GM12892 (cell line): ENCODE measurements around the gene TTYH2.
"Not testable (repeated sequence)": the region's sequence is repeated elsewhere in the genome, so short reads cannot be mapped to it uniquely, and the experiment has no call there.

Experiments used
- DNase-seq: peaks from one replicate; pipeline ENCODE4 v3.0.0; 2011; ENCODE audit not compliant: insufficient read length
- FAIRE-seq: peaks from 2 replicates; lab custom pipeline; 2011; peaks lifted over from hg19 to GRCh38; lab: Jason Lieb, UNC
- POLR2A ChIP-seq: IDR thresholded peaks from 2 replicates; pipeline ENCODE4 v1.6.1; 2011; ENCODE audit warnings: low read depth, low read length, control low read depth
- POLR2AphosphoS5 ChIP-seq: IDR thresholded peaks from 2 replicates; pipeline ENCODE4 v1.6.1; 2011; ENCODE audit warnings: low read depth, low read length, control low read depth
- TAF1 ChIP-seq: IDR thresholded peaks from 2 replicates; pipeline ENCODE4 v1.6.1; 2011; ENCODE audit warnings: low read depth, mild to moderate bottlenecking, control low read depth, low read length, borderline replicate concordance

Gene TTYH2

DNA sequence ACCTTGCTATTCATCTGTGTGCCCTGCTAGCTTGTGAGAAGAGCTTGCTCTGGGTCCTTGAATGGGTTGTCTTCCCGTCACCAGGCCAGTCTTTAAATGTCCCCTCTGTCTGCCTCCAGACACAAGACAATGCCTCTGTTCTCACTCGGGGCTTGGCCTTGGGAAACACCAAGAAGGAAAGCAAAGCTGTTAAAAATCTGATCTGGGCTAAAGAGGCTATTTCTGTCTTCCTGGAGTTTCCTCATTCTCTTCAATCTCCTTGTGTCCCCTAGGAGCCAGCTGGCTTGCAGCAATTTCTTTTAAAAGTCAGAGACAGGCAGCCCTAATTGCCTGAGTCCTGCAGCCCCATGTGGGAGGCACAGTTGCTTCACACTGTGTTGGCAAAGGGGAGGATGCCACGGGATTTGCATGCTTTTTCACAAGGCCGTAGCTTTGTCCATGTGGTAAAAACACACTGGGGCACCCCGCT, 63.2 kb downstream of the TTYH2 start:
- no peak for DNase-seq
- FAIRE-seq, result no peak
- TF ChIP-seq TAF1 (no peak), POLR2AphosphoS5 (no peak), POLR2A (no peak)

- TF ChIP-seq POLR2A (no peak), POLR2AphosphoS5 (no peak)
- DNase-seq (no peak), FAIRE-seq (no peak)
Measured at GRCh38 chr17:74277935-74278334, 64.6 kb downstream of the TTYH2 start.

DNA sequence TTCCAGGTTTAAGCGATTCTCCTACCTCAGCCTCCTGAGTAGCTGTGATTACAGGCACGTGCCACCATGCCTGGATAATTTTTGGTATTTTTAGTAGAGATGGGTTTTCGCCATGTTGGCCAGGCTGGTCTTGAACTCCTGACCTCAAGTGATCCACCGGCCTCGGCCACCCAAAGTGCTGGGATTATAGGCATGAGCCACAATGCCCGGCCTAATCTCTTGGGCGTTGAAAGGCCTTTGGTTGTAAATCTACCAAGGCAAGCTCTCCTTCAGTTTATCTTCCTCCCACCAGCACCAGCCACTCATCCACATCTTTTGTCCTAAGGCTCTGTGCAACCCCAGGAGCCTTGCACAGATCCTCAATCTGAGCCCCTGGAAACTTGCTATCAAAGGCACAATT, 66.2 kb downstream of the TTYH2 start:
- not testable (repeated sequence) for DNase-seq, FAIRE-seq

DNA sequence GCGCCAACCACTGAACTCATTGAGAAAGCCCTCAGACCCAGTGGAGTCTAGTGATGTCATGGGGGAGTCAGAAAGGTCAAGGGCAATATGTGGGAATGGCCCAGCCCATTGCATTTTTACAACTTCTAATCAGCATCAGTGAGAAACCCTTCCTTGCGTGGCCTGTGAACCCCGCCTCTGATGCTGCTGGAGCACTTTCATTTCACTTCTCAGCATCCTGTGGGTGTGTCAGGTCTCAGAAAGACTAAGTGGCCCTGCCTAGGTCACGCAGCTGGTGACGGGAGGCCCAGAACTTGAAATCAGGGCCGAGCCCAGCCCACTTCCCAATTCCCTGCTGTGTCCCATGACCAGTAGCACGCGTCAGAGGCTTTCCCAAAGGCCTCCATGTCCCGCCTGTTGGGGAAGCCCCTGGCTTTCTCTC, 66.7 kb downstream of the TTYH2 start:
- peak; percentile 87 for FAIRE-seq

GRCh38 chr17:74281799-74282198, 68.4 kb downstream of the TTYH2 start:
- no peak for DNase-seq
- no peak for FAIRE-seq
- TF ChIP-seq TAF1 (no peak), POLR2AphosphoS5 (no peak), POLR2A (no peak)

More for the DNA sequence above, 66.7 kb downstream of the TTYH2 start:
- peak; percentile 60 for DNase-seq
- TF ChIP-seq TAF1 (no peak), POLR2A (no peak), POLR2AphosphoS5 (no peak)

- DNase-seq, FAIRE-seq: not testable (repeated sequence)
Measured at GRCh38 chr17:74282274-74282586, 68.9 kb downstream of the TTYH2 start.

DNA sequence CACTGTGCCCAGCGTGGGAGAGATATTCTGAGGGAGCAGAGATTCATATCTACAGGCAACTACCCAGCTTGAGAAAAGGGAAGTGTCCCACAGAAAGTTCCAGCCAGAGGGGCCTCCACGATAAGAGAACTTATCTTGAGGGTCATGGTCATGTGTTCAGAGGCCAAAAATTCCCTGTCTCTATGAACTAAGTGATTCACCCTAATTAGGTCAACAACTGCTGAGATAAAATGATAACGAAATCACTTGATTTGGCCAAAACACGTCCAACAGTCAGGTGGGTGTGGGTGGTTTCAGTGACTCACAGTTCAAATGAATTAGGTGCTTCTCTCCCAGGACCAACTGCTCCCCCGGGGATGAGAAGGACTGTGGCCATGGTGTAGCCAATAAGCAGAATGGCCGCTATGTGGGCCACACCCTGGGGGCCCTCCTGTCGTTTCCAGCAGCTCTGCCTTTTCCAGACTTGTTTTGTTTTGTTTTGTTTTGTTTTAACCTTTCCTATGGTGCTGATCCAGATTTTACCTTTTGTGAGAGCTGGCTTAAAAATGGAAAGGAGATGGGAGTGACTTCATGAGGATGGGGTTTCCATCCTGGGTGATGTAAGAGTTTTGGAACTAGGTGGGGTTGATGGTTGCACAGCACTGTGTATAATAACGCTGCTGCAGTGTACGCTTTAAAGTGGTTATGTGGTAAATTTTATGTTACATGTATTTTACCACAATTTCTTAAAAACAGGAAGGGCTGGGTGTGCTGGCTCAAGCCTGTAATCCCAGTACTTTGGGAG, 69.4 kb downstream of the TTYH2 start:
- TF ChIP-seq POLR2AphosphoS5, result no peak
- TF ChIP-seq POLR2A, result no peak
- no peak for TF ChIP-seq TAF1
- FAIRE-seq (no peak), DNase-seq (no peak)

DNA sequence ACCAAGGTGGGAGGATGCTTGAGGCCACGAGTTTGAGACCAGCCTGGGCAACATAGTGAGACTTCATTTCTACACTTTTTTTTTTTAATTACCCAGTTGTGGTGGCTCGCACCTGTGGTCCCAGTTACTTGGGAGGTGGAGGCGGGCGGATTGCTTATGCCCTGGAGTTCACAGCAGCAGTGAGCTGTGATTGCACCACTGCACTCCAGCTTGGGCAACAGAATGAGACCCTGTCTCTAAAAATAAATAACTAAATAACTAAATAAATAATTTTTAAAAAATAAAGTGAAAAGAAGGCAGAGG, 70.0 kb downstream of the TTYH2 start:
- FAIRE-seq (no peak), DNase-seq (no peak)
- TF ChIP-seq TAF1 (no peak), POLR2A (no peak), POLR2AphosphoS5 (no peak)

DNA sequence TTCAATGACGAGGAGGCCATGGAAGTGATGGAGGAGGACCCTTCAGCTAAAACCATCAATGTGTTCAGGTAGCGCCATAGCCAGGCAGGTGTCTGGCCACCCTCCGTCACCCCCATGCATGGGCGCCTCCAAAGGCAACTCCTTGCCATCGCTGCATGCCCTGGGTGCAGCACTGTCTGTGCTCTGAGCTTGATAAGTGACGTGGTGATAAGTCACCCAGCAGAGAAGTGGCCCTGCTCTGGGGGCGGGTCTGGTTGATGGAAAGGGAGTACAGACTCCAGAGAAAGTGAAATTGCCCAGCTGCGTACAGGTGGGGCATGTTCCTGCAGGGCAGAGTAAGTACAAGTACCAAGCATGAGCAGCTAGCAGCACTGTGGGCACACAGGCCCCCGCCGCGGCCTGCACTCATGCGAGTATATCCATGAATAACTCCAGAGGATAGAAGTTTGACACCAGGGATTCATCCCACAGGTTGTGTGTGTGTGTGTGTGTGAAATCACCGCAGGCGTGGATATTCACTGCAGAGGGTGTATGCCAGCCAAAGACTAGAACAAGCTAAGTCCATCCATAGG, 73.7 kb downstream of the TTYH2 start:
- DNase-seq, result no peak
- FAIRE-seq, result no peak
- TF ChIP-seq TAF1, result no peak
- TF ChIP-seq POLR2A, result no peak
- TF ChIP-seq POLR2AphosphoS5, result no peak

GRCh38 chr17:74288785-74289184, 75.4 kb downstream of the TTYH2 start:
- TF ChIP-seq POLR2AphosphoS5 (no peak), POLR2A (no peak), TAF1 (no peak)
- FAIRE-seq (peak; percentile 27), DNase-seq (no peak)

DNA sequence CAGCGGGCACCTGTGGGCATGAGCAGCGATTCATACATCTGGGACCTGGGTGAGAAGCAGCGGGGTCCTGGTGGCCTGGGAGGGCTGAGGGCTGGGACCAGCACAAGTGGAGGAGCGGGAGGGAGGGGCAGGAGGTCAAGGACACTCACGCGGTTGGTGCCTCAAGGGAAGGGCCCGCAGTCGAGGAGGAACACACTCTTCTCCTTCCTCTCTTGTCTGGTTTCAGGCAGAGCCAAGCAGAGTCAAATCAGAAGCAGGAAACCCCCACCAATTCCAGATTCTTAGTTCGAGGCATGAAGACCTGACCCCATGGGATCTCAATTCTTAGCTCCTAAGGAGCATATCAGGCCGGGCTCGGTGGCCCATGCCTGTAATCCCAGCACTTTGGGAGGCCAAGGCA, 76.3 kb downstream of the TTYH2 start:
- TF ChIP-seq POLR2A, result no peak
- no peak for TF ChIP-seq POLR2AphosphoS5
- TF ChIP-seq TAF1, result no peak
- DNase-seq (no peak), FAIRE-seq (no peak)

- TF ChIP-seq TAF1 (no peak), POLR2AphosphoS5 (no peak), POLR2A (no peak)
- FAIRE-seq, result no peak
- no peak for DNase-seq
Measured at GRCh38 chr17:74290340-74290739, 77.0 kb downstream of the TTYH2 start.

- no peak for DNase-seq
- TF ChIP-seq POLR2A (no peak), TAF1 (no peak), POLR2AphosphoS5 (no peak)
- no peak for FAIRE-seq
Measured at GRCh38 chr17:74292495-74292894, 79.1 kb downstream of the TTYH2 start.
